Vagina (tissue), 2 donors: Measurements from ENCODE around the gene ERH.

Experiments used
- CTCF ChIP-seq, 3 experiments: fragments of 450-650 bp in 2 of 3; fragments of 200-600 bp in 1 of 3; sonication (generic) in 1 of 3; IDR thresholded peaks; one replicate each; pipeline ENCODE4 v1.5.1; 2017 to 2019; ENCODE audit warnings: antibody characterized with exemption in 3 of 3, mild to moderate bottlenecking in 2 of 3, moderate library complexity in 2 of 3
- POLR2A ChIP-seq, 2 donors: fragments of 450-650 bp; IDR thresholded peaks; one replicate each; pipeline ENCODE4 v1.6.1; 2017; ENCODE audit warnings: antibody characterized with exemption in 2 of 2, mild to moderate bottlenecking in 2 of 2, moderate library complexity in 2 of 2
- POLR2AphosphoS5 ChIP-seq, 2 donors: sonication (generic); formaldehyde crosslinking; IDR thresholded peaks; one replicate each; pipeline ENCODE4 v1.9.0; 2017; ENCODE audit warnings: antibody characterized with exemption in 2 of 2, mild to moderate bottlenecking in 2 of 2, low read depth in 1 of 2; ENCODE audit not compliant: insufficient read depth in 1 of 2

- TF ChIP-seq CTCF (IDR thresholded peaks at IDR 0.05) (no peak), POLR2A (IDR thresholded peaks at IDR 0.05) (no peak), POLR2AphosphoS5 (IDR thresholded peaks at IDR 0.05; ENCODE audit: insufficient read depth in 1 of 2, low read depth in 1 of 2) (no peak)
Observed at GRCh38 chr14:69375722-69376121, 22.4 kb downstream of the ERH start.
